Activated naive CD4-positive, alpha-beta T cell treated with anti-CD3 and anti-CD28 coated beads, Interleukin-2, amount 50 U/mL, for 24 hours (primary cell): ENCODE measurements around the gene UVSSA.
"Not testable (repeated sequence)": the region's sequence is repeated elsewhere in the genome, so short reads cannot be mapped to it uniquely, and the experiment has no call there.

Source experiments
- H3K27ac Mint-ChIP-seq: one replicate; pipeline ENCODE4 v1.8.0; 2021; ENCODE audit warnings: mild to moderate bottlenecking, mixed read lengths
- H3K27me3 Mint-ChIP-seq: one replicate; pipeline ENCODE4 v1.8.0; 2021; ENCODE audit warnings: mixed read lengths
- H3K36me3 Mint-ChIP-seq: one replicate; pipeline ENCODE4 v1.8.0; 2021; ENCODE audit warnings: mixed read lengths
- H3K4me1 Mint-ChIP-seq: one replicate; pipeline ENCODE4 v1.8.0; 2021; ENCODE audit warnings: mixed read lengths
- H3K4me3 Mint-ChIP-seq: one replicate; pipeline ENCODE4 v1.8.0; 2021; ENCODE audit warnings: mild to moderate bottlenecking, mixed read lengths
- H3K9me3 Mint-ChIP-seq: one replicate; pipeline ENCODE4 v1.8.0; 2021; ENCODE audit warnings: mixed read lengths

The UVSSA gene

GRCh38 chr4:1371176-1372165 lies 24.5 kb downstream of the UVSSA start:
- H3K27ac Mint-ChIP-seq, result no peak overlapping the region
- peaks cover 6% of the 10 kb centered on the region for H3K36me3 Mint-ChIP-seq
- no peaks in the 10 kb centered on the region for H3K4me1 Mint-ChIP-seq
- H3K4me3 Mint-ChIP-seq, result no peak overlapping the region
- no peaks in the 10 kb centered on the region for H3K9me3 Mint-ChIP-seq
- no peaks in the 10 kb centered on the region for H3K27me3 Mint-ChIP-seq

GRCh38 chr4:1372576-1372975 lies 25.6 kb downstream of the UVSSA start:
- H3K36me3 Mint-ChIP-seq, H3K27ac Mint-ChIP-seq: not testable (repeated sequence)

GRCh38 chr4:1373892-1374705 lies 27.1 kb downstream of the UVSSA start:
- H3K27me3 Mint-ChIP-seq, result no peaks in the 10 kb centered on the region
- H3K27ac Mint-ChIP-seq, result no peak overlapping the region
- no peaks in the 10 kb centered on the region for H3K9me3 Mint-ChIP-seq
- no peak overlapping the region for H3K4me3 Mint-ChIP-seq
- no peaks in the 10 kb centered on the region for H3K4me1 Mint-ChIP-seq
- H3K36me3 Mint-ChIP-seq, result peaks cover 6% of the 10 kb centered on the region

More at GRCh38 chr4:1372576-1372975, 25.6 kb downstream of the UVSSA start:
- not testable (repeated sequence) for H3K4me1 Mint-ChIP-seq, H3K27me3 Mint-ChIP-seq, H3K4me3 Mint-ChIP-seq, H3K9me3 Mint-ChIP-seq

- Mint-ChIP-seq H3K4me3 (no peak overlapping the region), H3K27me3 (no peaks in the 10 kb centered on the region), H3K36me3 (peaks cover 6% of the 10 kb centered on the region), H3K27ac (no peak overlapping the region), H3K9me3 (no peaks in the 10 kb centered on the region), H3K4me1 (no peaks in the 10 kb centered on the region)
Observed at GRCh38 chr4:1374706-1375045, 27.7 kb downstream of the UVSSA start.

GRCh38 chr4:1375051-1375721 lies 28.2 kb downstream of the UVSSA start:
- no peak overlapping the region for H3K4me3 Mint-ChIP-seq
- H3K4me1 Mint-ChIP-seq, result no peaks in the 10 kb centered on the region
- no peaks in the 10 kb centered on the region for H3K9me3 Mint-ChIP-seq
- H3K36me3 Mint-ChIP-seq, result peaks cover 6% of the 10 kb centered on the region
- H3K27me3 Mint-ChIP-seq, result no peaks in the 10 kb centered on the region
- H3K27ac Mint-ChIP-seq, result no peak overlapping the region

GRCh38 chr4:1375761-1376322 lies 28.8 kb downstream of the UVSSA start:
- H3K4me1 Mint-ChIP-seq, result no peaks in the 10 kb centered on the region
- H3K27me3 Mint-ChIP-seq, result no peaks in the 10 kb centered on the region
- no peak overlapping the region for H3K4me3 Mint-ChIP-seq

GRCh38 chr4:1376391-1376840 lies 29.4 kb downstream of the UVSSA start:
- H3K4me1 Mint-ChIP-seq, result no peaks in the 10 kb centered on the region
- H3K4me3 Mint-ChIP-seq, result no peak overlapping the region
- no peak overlapping the region for H3K27ac Mint-ChIP-seq
- no peaks in the 10 kb centered on the region for H3K9me3 Mint-ChIP-seq
- H3K27me3 Mint-ChIP-seq, result no peaks in the 10 kb centered on the region
- peaks cover 6% of the 10 kb centered on the region for H3K36me3 Mint-ChIP-seq

More at GRCh38 chr4:1375761-1376322, 28.8 kb downstream of the UVSSA start:
- Mint-ChIP-seq H3K36me3 (peaks cover 6% of the 10 kb centered on the region), H3K9me3 (no peaks in the 10 kb centered on the region), H3K27ac (no peak overlapping the region)

- no peak overlapping the region for H3K27ac Mint-ChIP-seq
- no peaks in the 10 kb centered on the region for H3K9me3 Mint-ChIP-seq
- no peaks in the 10 kb centered on the region for H3K27me3 Mint-ChIP-seq
- H3K4me1 Mint-ChIP-seq, result no peaks in the 10 kb centered on the region
- H3K4me3 Mint-ChIP-seq, result no peak overlapping the region
- H3K36me3 Mint-ChIP-seq, result peaks cover 6% of the 10 kb centered on the region
Observed at GRCh38 chr4:1376841-1377605, 30.0 kb downstream of the UVSSA start.

GRCh38 chr4:1377606-1378261 lies 30.7 kb downstream of the UVSSA start:
- Mint-ChIP-seq H3K4me3 (no peak overlapping the region), H3K27ac (no peak overlapping the region), H3K4me1 (no peaks in the 10 kb centered on the region), H3K9me3 (no peaks in the 10 kb centered on the region), H3K27me3 (no peaks in the 10 kb centered on the region), H3K36me3 (peaks cover 5% of the 10 kb centered on the region)

- Mint-ChIP-seq H3K4me3 (no peak overlapping the region), H3K4me1 (no peaks in the 10 kb centered on the region), H3K27me3 (no peaks in the 10 kb centered on the region), H3K27ac (no peak overlapping the region), H3K36me3 (peaks cover under 1% of the 10 kb centered on the region), H3K9me3 (no peaks in the 10 kb centered on the region)
Observed at GRCh38 chr4:1378559-1379231, 31.7 kb downstream of the UVSSA start.

- Mint-ChIP-seq H3K4me1 (no peaks in the 10 kb centered on the region), H3K9me3 (no peaks in the 10 kb centered on the region), H3K27me3 (no peaks in the 10 kb centered on the region), H3K27ac (no peak overlapping the region), H3K36me3 (no peaks in the 10 kb centered on the region), H3K4me3 (no peak overlapping the region)
Observed at GRCh38 chr4:1379351-1379781, 32.4 kb downstream of the UVSSA start.

GRCh38 chr4:1379801-1380331 lies 32.9 kb downstream of the UVSSA start:
- Mint-ChIP-seq H3K9me3 (no peaks in the 10 kb centered on the region), H3K36me3 (no peaks in the 10 kb centered on the region), H3K27ac (no peak overlapping the region), H3K4me3 (no peak overlapping the region), H3K4me1 (no peaks in the 10 kb centered on the region), H3K27me3 (no peaks in the 10 kb centered on the region)

- Mint-ChIP-seq H3K27me3 (no peaks in the 10 kb centered on the region), H3K27ac (no peak overlapping the region), H3K4me1 (no peaks in the 10 kb centered on the region), H3K4me3 (no peak overlapping the region), H3K9me3 (no peaks in the 10 kb centered on the region), H3K36me3 (no peaks in the 10 kb centered on the region)
Observed at GRCh38 chr4:1380368-1381151, 33.6 kb downstream of the UVSSA start.
